ENCODE results near the gene TMEM233. TPM values are rescaled to one million over a fixed set of nuclear protein-coding genes. Genes with fewer than 3 reads are reported as not detected.

Gene TMEM233
- total RNA-seq (2022) (not detected in 2 replicates), Bru-seq, nascent RNA (percentile 2 among the genes with signal in this experiment), BruChase-seq, experiment 1, labeled RNA remaining after a 6-hour chase (percentile 2 among the genes with signal in this experiment), BruChase-seq, experiment 2, labeled RNA remaining after a 2-hour chase (not detected)
- long read RNA-seq = 0 reads

DNA sequence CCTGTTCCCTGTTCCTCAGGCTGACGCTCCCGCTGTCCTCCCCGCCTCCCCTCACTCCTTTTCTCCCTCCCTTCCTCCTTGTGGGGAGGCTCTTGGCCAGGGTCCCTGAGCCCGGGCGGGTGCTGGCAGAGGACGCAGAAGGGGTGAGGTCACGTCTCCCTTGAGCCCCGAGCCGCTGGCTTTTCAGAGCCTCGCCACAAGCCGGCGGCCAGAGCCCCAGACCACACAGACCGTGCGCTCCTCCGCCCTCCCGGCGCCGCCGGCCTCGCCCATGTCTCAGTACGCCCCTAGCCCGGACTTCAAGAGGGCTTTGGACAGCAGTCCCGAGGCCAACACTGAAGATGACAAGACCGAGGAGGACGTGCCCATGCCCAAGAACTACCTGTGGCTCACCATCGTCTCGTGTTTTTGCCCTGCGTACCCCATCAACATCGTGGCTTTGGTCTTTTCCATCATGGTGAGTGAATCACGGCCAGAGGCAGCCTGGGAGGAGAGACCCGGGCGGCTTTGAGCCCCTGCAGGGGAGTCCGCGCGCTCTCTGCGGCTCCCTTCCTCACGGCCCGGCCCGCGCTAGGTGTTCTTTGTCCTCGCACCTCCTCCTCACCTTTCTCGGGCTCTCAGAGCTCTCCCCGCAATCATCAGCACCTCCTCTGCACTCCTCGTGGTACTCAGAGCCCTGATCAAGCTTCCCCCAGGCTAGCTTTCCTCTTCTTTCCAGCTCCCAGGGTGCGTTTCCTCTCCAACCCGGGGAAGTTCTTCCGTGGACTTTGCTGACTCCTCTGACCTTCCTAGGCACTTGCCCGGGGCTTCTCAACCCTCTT, at the start of gene TMEM233:
Gene TMEM233 (plus strand): TSS at position 197 of the 821 bp plus-strand sequence. CDS start 75 bp downstream, at position 272.
- no peak for TF ChIP-seq CTCF (IDR thresholded peaks at IDR 0.05; ENCODE audit: unreplicated experiment)
- Mint-ChIP-seq H3K27ac (ENCODE audit: unreplicated experiment) (no peak within 1 kb of the TSS), H3K36me3 (ENCODE audit: insufficient read depth, unreplicated experiment) (peaks cover 14% of the 10 kb centered on the region), H3K27me3 (ENCODE audit: unreplicated experiment) (peaks cover 78% of the 10 kb centered on the region), H3K4me3 (ENCODE audit: low read depth, unreplicated experiment) (peak within 1 kb of the TSS; percentile 84), H3K4me1 (ENCODE audit: low read depth, unreplicated experiment) (peaks cover 32% of the 10 kb centered on the region), H3K9me3 (ENCODE audit: low read depth, unreplicated experiment) (no peaks in the 10 kb centered on the region)
- CTCF ChIA-PET = no interaction called here
- intact Hi-C loops (cut with micrococcal nuclease; ENCODE audit: unreplicated experiment) = no loop called here
- BruUV-seq (replicated peaks) = no TSS peak
- no peak for DNase-seq

DNA sequence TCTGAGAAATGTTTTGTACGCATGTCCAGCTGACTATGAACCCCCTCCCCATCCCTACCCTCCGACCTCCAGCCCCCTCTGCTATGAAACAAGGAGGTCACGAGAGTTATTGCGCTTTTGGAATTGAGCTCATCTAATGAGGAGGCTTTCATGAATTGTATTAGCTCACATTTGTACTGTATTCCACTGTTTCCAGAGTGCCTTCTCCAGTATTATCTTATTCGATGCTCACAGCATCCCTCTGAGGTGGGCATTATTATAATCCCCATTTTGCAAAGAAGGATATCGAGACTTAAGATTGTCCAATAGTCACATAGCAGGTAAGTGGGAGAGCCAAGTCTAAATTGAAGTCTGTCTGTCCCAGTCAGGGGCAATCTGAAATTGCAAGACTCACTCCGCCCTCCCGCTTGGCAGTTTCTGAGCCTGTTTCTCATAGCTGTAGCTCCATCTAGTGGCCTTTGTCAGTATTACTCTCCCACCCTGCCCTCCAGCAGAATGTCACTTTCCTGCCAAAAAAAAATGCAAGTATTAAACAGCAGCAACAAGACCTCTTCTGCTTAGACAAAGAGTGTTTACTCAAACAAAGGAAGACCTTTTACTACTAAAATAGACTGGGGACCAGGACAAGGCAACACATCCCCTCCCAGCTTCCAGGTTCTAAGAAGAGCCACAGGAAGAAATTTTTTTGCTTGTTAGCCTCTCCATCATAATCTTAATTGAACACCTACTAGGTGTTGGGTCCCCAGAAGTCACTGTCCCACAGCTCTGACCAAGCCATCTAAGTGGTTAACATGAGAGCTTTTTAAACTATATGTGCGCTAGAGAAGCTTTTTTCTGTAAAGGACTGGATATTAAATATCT, 48.6 kb upstream of the TMEM233 start:
- intact Hi-C loops (cut with micrococcal nuclease; ENCODE audit: unreplicated experiment) = loop anchor here (1.0 to 10.0 kb wide), 6 partner anchors 43 to 566 kb away; no protein-coding TSS in a partner anchor
- H3K9me3 Mint-ChIP-seq (ENCODE audit: low read depth, unreplicated experiment) = no peaks in the 10 kb centered on the region
- peaks cover 79% of the 10 kb centered on the region for H3K27me3 Mint-ChIP-seq (ENCODE audit: unreplicated experiment)
- H3K4me3 Mint-ChIP-seq (ENCODE audit: low read depth, unreplicated experiment) = no peak overlapping the region
- peak; percentile 80 for DNase-seq
- H3K27ac Mint-ChIP-seq (ENCODE audit: unreplicated experiment) = no peak overlapping the region
- H3K4me1 Mint-ChIP-seq (ENCODE audit: low read depth, unreplicated experiment) = no peaks in the 10 kb centered on the region
- BruUV-seq (replicated peaks) = no TSS peak
- CTCF ChIA-PET = interaction anchor here (0.6 to 1.1 kb wide), 7 partner anchors 21 to 1168 kb away, joined by 3 to 7 read pairs (median 4); no protein-coding TSS in a partner anchor
- TF ChIP-seq CTCF (IDR thresholded peaks at IDR 0.05; ENCODE audit: unreplicated experiment) = peak; percentile 86
- H3K36me3 Mint-ChIP-seq (ENCODE audit: insufficient read depth, unreplicated experiment) = no peaks in the 10 kb centered on the region

DNA sequence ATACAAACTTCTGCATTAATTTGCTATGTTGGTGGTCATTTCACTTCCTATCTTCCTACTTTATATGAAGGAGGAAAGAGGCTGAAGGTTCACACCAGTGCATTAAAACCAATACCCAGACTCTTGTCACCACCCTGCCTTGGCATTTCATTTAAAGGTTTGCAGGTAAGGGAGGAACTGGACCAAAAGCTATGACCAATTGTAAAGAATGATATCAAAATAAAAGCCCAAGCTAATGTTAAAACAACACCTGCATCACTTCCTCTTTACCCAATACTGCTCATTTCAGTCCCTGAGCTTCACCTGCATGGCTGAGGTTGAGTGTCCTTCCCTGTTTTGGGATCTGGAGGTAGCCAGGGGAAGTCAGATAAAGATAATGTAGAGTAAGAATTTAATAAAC, 47.2 kb upstream of the TMEM233 start:
- H3K4me3 Mint-ChIP-seq (ENCODE audit: low read depth, unreplicated experiment) = no peak overlapping the region
- CTCF ChIA-PET = no interaction called here
- TF ChIP-seq CTCF (IDR thresholded peaks at IDR 0.05; ENCODE audit: unreplicated experiment) = no peak
- H3K4me1 Mint-ChIP-seq (ENCODE audit: low read depth, unreplicated experiment) = no peaks in the 10 kb centered on the region
- no peaks in the 10 kb centered on the region for H3K9me3 Mint-ChIP-seq (ENCODE audit: low read depth, unreplicated experiment)
- no peaks in the 10 kb centered on the region for H3K36me3 Mint-ChIP-seq (ENCODE audit: insufficient read depth, unreplicated experiment)
- no TSS peak for BruUV-seq (replicated peaks)
- H3K27ac Mint-ChIP-seq (ENCODE audit: unreplicated experiment) = no peak overlapping the region
- intact Hi-C loops (cut with micrococcal nuclease; ENCODE audit: unreplicated experiment) = loop anchor here (5.0 to 10.0 kb wide), 4 partner anchors 44 to 429 kb away; no protein-coding TSS in a partner anchor
- DNase-seq = no peak
- peaks cover 82% of the 10 kb centered on the region for H3K27me3 Mint-ChIP-seq (ENCODE audit: unreplicated experiment)

GRCh38 chr12:119547001-119547400, 46.6 kb upstream of the TMEM233 start:
- intact Hi-C loops (cut with micrococcal nuclease; ENCODE audit: unreplicated experiment) = loop anchor here (5.0 to 10.0 kb wide), 4 partner anchors 45 to 430 kb away; no protein-coding TSS in a partner anchor
- Mint-ChIP-seq H3K36me3 (ENCODE audit: insufficient read depth, unreplicated experiment) (no peaks in the 10 kb centered on the region), H3K27me3 (ENCODE audit: unreplicated experiment) (peaks cover 82% of the 10 kb centered on the region), H3K4me1 (ENCODE audit: low read depth, unreplicated experiment) (no peaks in the 10 kb centered on the region), H3K9me3 (ENCODE audit: low read depth, unreplicated experiment) (no peaks in the 10 kb centered on the region), H3K4me3 (ENCODE audit: low read depth, unreplicated experiment) (no peak overlapping the region), H3K27ac (ENCODE audit: unreplicated experiment) (no peak overlapping the region)
- TF ChIP-seq CTCF (IDR thresholded peaks at IDR 0.05; ENCODE audit: unreplicated experiment) = no peak
- DNase-seq = no peak
- BruUV-seq (replicated peaks) = no TSS peak
- CTCF ChIA-PET = no interaction called here
